ENCODE results near the gene KCNMA1. TPM values are rescaled to one million over a fixed set of nuclear protein-coding genes. Genes with fewer than 3 reads are reported as not detected.

The KCNMA1 gene
- total RNA-seq, 1 experiment from 2014 or later, result 0.70 TPM

DNA sequence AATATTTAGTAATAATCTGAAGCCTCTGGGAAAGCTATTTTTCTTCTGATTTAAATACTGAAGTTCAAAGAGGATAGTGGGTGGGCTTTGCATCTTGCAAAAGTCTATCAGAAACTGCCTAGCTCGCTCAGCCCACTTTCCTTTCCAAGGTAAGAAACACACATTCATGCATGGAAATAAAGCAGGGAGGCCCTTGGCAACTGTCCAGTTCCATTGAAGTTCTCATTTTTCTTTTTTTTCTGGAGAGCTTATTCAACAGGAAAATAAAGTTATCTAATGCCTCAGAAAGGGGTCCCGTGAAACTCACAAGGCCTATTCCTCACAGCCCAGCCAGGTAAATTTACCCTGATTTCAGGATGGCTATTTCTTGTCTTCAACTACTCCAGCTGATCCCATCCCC is 654.9 kb downstream of the KCNMA1 start:
- TF ChIP-seq EZH2 (IDR thresholded peaks at IDR 0.05; ENCODE audit: low read depth), result no peak
- TF ChIP-seq, protein P1, sequence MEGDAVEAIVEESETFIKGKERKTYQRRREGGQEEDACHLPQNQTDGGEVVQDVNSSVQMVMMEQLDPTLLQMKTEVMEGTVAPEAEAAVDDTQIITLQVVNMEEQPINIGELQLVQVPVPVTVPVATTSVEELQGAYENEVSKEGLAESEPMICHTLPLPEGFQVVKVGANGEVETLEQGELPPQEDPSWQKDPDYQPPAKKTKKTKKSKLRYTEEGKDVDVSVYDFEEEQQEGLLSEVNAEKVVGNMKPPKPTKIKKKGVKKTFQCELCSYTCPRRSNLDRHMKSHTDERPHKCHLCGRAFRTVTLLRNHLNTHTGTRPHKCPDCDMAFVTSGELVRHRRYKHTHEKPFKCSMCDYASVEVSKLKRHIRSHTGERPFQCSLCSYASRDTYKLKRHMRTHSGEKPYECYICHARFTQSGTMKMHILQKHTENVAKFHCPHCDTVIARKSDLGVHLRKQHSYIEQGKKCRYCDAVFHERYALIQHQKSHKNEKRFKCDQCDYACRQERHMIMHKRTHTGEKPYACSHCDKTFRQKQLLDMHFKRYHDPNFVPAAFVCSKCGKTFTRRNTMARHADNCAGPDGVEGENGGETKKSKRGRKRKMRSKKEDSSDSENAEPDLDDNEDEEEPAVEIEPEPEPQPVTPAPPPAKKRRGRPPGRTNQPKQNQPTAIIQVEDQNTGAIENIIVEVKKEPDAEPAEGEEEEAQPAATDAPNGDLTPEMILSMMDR (conservative IDR thresholded peaks at IDR 0.05), result no peak
- H2AFZ ChIP-seq, result no peak overlapping the region
- intact Hi-C loops (cut with micrococcal nuclease; ENCODE audit: unreplicated experiment), result no loop called here
- no peaks in the 10 kb centered on the region for H3K36me3 ChIP-seq (ENCODE audit: low read depth)
- H3K79me2 ChIP-seq (ENCODE audit: low read depth), result no peaks in the 10 kb centered on the region
- ChIA-PET CTCF (no interaction called here), POLR2A (ENCODE audit: unreplicated experiment) (no interaction called here)
- H3K9me2 ChIP-seq (ENCODE audit: insufficient read depth), result no peaks in the 10 kb centered on the region
- H3K4me3 ChIP-seq, result no peak overlapping the region
- peaks cover 3% of the 10 kb centered on the region; the same call in 1 of the 2 replicates for H3F3A ChIP-seq (ENCODE audit: insufficient read depth, low read depth)
- H3K27me3 ChIP-seq (ENCODE audit: insufficient read depth, low read depth), result peaks cover 58% of the 10 kb centered on the region
- no TSS peak for BruUV-seq (replicated peaks)
- H4K20me1 ChIP-seq (ENCODE audit: insufficient read depth), result no peaks in the 10 kb centered on the region
- no peaks in the 10 kb centered on the region for H3K4me1 ChIP-seq (replicated peaks; ENCODE audit: insufficient read depth)
- DNase-seq, result no peak
- no peaks in the 10 kb centered on the region for H3K9me3 ChIP-seq (ENCODE audit: insufficient read depth, low read depth)
- H3K27ac ChIP-seq, result no peak overlapping the region
- H3K4me2 ChIP-seq, result no peak overlapping the region

DNA sequence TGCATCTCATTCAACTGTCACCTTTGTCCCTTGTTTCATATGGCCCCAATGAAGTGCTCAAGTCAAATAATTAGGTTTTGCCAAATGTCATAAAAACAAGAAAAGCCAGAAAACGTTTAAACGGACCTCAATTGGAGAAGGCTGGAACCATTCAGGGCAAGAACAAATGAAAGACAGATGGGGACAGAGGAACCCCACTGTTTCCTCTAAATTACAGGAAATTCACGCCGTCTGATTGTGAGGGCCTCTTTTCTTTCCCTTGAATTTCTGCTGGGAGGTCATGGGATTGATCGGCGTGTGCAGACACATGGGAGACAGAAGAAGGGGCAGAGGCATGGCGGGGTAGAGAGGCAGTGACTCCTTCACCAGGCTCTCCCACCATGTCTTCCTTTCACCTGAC is 656.4 kb downstream of the KCNMA1 start:
- Histone ChIP-seq H3K9me3 (ENCODE audit: insufficient read depth, low read depth) (no peaks in the 10 kb centered on the region), H3K4me1 (replicated peaks; ENCODE audit: insufficient read depth) (no peaks in the 10 kb centered on the region), H3K4me2 (no peak overlapping the region), H3K9me2 (ENCODE audit: insufficient read depth) (no peaks in the 10 kb centered on the region), H3K27me3 (ENCODE audit: insufficient read depth, low read depth) (peaks cover 66% of the 10 kb centered on the region), H4K20me1 (ENCODE audit: insufficient read depth) (no peaks in the 10 kb centered on the region), H3F3A (ENCODE audit: insufficient read depth, low read depth) (peaks cover 3% of the 10 kb centered on the region; the same call in 1 of the 2 replicates), H3K36me3 (ENCODE audit: low read depth) (no peaks in the 10 kb centered on the region), H3K79me2 (ENCODE audit: low read depth) (no peaks in the 10 kb centered on the region), H3K4me3 (no peak overlapping the region), H2AFZ (no peak overlapping the region), H3K27ac (no peak overlapping the region)
- CTCF ChIA-PET, result no interaction called here
- no TSS peak for BruUV-seq (replicated peaks)
- TF ChIP-seq, protein P1 (conservative IDR thresholded peaks at IDR 0.05), result no peak
- no peak for TF ChIP-seq EZH2 (IDR thresholded peaks at IDR 0.05; ENCODE audit: low read depth)
- no peak for DNase-seq
- intact Hi-C loops (cut with micrococcal nuclease; ENCODE audit: unreplicated experiment), result no loop called here
- POLR2A ChIA-PET (ENCODE audit: unreplicated experiment), result no interaction called here

DNA sequence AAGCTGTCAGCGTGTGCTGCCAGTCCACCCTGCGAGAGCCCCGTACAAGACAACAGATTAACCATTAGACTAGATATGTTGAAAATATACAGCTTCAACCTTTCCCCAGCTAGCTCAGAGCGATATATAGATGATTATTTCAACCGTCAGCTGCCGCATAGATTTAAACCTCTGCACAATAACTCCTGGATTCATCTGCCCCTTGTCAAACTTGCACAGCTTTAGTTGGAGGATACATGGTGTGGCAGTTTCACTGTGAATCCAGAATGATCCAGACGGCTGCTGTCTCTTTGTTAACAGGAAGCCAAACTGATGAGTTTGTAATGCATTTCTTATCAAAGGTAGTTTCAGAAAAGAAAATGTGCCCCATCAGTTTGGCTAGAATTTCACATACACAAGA is 659.7 kb downstream of the KCNMA1 start:
- TF ChIP-seq, protein P1 (conservative IDR thresholded peaks at IDR 0.05), result no peak
- no peak for TF ChIP-seq EZH2 (IDR thresholded peaks at IDR 0.05; ENCODE audit: low read depth)
- Histone ChIP-seq H3K27me3 (ENCODE audit: insufficient read depth, low read depth) (peaks cover 98% of the 10 kb centered on the region), H3K36me3 (ENCODE audit: low read depth) (no peaks in the 10 kb centered on the region), H3K9me2 (ENCODE audit: insufficient read depth) (no peaks in the 10 kb centered on the region), H3K9me3 (ENCODE audit: insufficient read depth, low read depth) (no peaks in the 10 kb centered on the region), H3K79me2 (ENCODE audit: low read depth) (no peaks in the 10 kb centered on the region), H3K4me3 (no peak overlapping the region), H3K4me1 (replicated peaks; ENCODE audit: insufficient read depth) (no peaks in the 10 kb centered on the region), H2AFZ (no peak overlapping the region), H3K27ac (no peak overlapping the region), H4K20me1 (ENCODE audit: insufficient read depth) (no peaks in the 10 kb centered on the region), H3F3A (ENCODE audit: insufficient read depth, low read depth) (no peaks in the 10 kb centered on the region), H3K4me2 (no peak overlapping the region)
- POLR2A ChIA-PET (ENCODE audit: unreplicated experiment), result no interaction called here
- BruUV-seq (replicated peaks), result no TSS peak
- intact Hi-C loops (cut with micrococcal nuclease; ENCODE audit: unreplicated experiment), result no loop called here
- no peak for DNase-seq
- CTCF ChIA-PET, result no interaction called here

All from PC-9 (cell line).